Activated CD8-positive, alpha-beta T cell treated with anti-CD3 and anti-CD28 coated beads for 36 hours (primary cell): Measurements from ENCODE around the gene ATP7B. TPM values are rescaled to one million over a fixed set of nuclear protein-coding genes. Genes with fewer than 3 reads are reported as not detected.
A peak's percentile ranks its signal among the peaks of the same experiment; 100 is the strongest.

Source experiments
- ATAC-seq: fragments of 200-7000 bp; cut with Tn5 transposase; one replicate; pipeline ENCODE4 v1.10.0; 2021; ENCODE audit warnings: mild to moderate bottlenecking, moderate library complexity
- CTCF ChIA-PET: fragments of 350-600 bp; sonication (Branson Sonifier 250); formaldehyde crosslinking; loops from one replicate; lab custom pipeline; 2021; ENCODE audit warnings: antibody characterized with exemption; lab: Charles Lee
- POLR2A ChIA-PET: fragments of 350-600 bp; sonication (Branson Sonifier 250); formaldehyde crosslinking; loops from one replicate; lab custom pipeline; 2021; ENCODE audit warnings: antibody characterized with exemption; lab: Charles Lee
- DNase-seq: peaks from one replicate; pipeline ENCODE4 v3.0.0-alpha.2; 2020
- H3K27ac Mint-ChIP-seq: one replicate; pipeline ENCODE4 v1.8.0; 2021; ENCODE audit warnings: mild to moderate bottlenecking, mixed read lengths
- H3K27me3 Mint-ChIP-seq: one replicate; pipeline ENCODE4 v1.8.0; 2021; ENCODE audit warnings: mixed read lengths
- H3K36me3 Mint-ChIP-seq: one replicate; pipeline ENCODE4 v1.8.0; 2021; ENCODE audit warnings: low read depth, mixed read lengths
- H3K4me1 Mint-ChIP-seq: one replicate; pipeline ENCODE4 v1.8.0; 2021; ENCODE audit warnings: low read depth, mixed read lengths
- H3K4me3 Mint-ChIP-seq: one replicate; pipeline ENCODE4 v1.8.0; 2021; ENCODE audit warnings: mild to moderate bottlenecking, moderate library complexity, mixed read lengths
- H3K9me3 Mint-ChIP-seq: one replicate; pipeline ENCODE4 v1.8.0; 2021; ENCODE audit warnings: mixed read lengths
- intact Hi-C: fragments of 100-400 bp; cut with micrococcal nuclease; formaldehyde crosslinking; loops from one replicate; pipeline ENCODE4 v1.10.0; 2022
- total RNA-seq, 2 experiments: library from RNA; stranded (reverse); gene quantifications; one replicate each; pipeline ENCODE4 v1.2.3, GENCODE V29; 2021
- TF ChIP-seq, protein P1 (sequence below): fragments of 200-600 bp; IDR thresholded peaks from one replicate; pipeline ENCODE4 v1.8.0; 2022; ENCODE audit warnings: antibody characterized with exemption, mild to moderate bottlenecking

ATP7B gene
- total RNA-seq, 2 experiments from 2014 or later: 1.1 TPM

DNA sequence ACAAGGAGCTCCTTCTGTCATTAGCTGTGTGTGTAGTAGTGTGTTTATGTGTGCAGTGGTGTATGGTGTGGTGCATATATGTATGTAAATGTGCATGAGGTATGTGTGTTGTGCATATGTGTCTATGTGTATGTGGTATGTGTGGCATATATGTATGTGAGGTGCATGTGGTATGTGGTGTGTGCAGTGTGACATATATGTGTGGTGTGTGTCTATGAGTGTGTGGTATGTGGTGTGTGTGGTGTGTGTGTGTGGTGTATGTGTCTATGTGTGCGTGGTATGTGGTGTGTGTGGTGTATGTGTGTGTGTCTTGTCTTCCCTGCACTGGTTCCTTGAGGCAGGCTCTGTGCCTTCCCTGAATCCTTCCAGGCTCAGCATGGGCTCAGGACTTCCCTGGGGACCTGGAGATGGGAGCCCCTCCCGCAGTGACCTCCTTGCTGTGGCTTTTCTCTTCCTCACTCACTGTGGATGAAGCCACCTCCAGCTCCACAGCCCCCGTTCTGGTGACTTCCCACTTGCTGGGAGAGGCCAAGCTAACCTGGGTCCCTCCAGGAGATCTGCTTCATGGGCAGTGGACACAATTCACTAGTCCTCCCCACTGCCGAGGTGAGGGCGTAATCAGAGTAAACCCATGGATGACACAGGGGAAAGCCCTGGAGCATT is 85.3 kb downstream of the ATP7B start:
- Mint-ChIP-seq H3K27ac (no peak overlapping the region), H3K27me3 (peaks cover 8% of the 10 kb centered on the region), H3K4me3 (no peak overlapping the region), H3K36me3 (no peaks in the 10 kb centered on the region), H3K9me3 (no peaks in the 10 kb centered on the region), H3K4me1 (peaks cover 7% of the 10 kb centered on the region)
- CTCF ChIA-PET: interaction anchor here (1.2 kb wide), 2 partner anchors 13 to 30 kb away, joined by 3 to 4 read pairs; no protein-coding TSS in a partner anchor
- TF ChIP-seq, protein P1, sequence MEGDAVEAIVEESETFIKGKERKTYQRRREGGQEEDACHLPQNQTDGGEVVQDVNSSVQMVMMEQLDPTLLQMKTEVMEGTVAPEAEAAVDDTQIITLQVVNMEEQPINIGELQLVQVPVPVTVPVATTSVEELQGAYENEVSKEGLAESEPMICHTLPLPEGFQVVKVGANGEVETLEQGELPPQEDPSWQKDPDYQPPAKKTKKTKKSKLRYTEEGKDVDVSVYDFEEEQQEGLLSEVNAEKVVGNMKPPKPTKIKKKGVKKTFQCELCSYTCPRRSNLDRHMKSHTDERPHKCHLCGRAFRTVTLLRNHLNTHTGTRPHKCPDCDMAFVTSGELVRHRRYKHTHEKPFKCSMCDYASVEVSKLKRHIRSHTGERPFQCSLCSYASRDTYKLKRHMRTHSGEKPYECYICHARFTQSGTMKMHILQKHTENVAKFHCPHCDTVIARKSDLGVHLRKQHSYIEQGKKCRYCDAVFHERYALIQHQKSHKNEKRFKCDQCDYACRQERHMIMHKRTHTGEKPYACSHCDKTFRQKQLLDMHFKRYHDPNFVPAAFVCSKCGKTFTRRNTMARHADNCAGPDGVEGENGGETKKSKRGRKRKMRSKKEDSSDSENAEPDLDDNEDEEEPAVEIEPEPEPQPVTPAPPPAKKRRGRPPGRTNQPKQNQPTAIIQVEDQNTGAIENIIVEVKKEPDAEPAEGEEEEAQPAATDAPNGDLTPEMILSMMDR: no peak
- ATAC-seq (no peak), DNase-seq (no peak)
- intact Hi-C loops: no loop called here
- POLR2A ChIA-PET: no interaction called here

DNA sequence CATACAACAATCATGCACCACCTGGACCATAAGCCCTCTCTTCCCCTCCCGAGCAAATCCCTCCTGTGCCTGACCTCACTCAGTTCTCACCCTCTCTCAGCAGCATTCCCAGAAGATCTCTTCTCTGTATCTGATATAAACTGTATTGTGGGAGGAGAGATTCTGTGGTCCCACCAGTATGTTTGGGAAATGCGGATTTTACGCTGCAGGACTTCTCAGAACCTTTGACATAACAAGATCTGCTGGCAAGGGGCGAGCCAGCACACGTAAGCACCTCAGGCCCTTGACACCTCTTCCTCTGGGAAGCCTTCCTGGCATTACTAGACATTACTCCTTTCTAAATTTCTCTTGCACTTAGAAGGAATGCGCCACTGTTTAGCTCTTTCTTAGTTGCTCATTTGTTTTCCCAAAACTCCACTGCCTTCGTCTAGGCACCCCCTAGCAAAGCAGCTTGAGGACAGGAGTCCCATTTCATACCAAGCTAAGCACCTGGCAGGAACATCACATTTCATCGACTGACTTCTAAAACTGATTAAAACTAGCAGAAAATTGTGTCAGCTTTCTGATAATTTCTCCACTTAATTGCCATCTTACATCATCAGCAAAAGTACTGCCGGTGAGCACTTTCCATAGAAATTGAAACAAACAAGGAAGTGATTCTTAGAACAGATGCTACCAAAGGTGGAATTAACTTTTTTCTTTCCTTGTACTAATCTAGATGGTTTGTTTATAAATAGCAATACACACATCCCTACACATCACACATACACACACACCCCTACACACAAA is 86.3 kb downstream of the ATP7B start:
- intact Hi-C loops: no loop called here
- ChIA-PET POLR2A (no interaction called here), CTCF (interaction anchor here (1.2 kb wide), 1 partner anchor 29 kb away, joined by 4 read pairs; no protein-coding TSS in a partner anchor)
- Mint-ChIP-seq H3K27me3 (peaks cover 8% of the 10 kb centered on the region), H3K4me3 (no peak overlapping the region), H3K27ac (no peak overlapping the region), H3K9me3 (no peaks in the 10 kb centered on the region), H3K36me3 (no peaks in the 10 kb centered on the region), H3K4me1 (peaks cover 7% of the 10 kb centered on the region)
- TF ChIP-seq, protein P1: no peak
- DNase-seq (no peak), ATAC-seq (no peak)

DNA sequence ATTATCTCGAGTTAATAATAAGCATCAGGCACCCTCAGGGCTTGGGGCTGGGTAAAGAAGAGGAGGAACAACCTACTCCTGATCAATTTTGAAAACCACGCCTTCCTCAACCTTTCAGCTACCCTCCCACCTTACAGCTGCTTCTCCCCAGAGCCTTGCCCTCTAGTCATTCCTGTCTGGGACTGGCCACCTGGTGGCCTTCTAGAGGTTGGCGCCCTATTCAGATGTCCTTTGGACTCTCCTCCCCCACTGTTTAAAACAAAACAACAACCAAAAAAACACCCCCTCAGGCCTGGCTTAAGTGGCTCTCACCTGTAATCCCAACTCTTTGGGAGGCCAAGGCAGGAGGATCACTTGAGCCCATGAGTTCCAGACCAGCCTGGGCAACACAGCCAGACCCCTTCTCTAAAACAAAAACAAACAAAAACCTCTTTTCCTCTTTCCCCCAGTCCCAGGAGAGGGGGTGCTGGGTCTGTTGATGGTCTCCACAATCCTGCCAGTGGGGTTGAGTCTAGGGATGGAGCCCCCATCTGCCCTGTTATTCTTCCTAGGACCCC is 87.2 kb downstream of the ATP7B start:
- no peak overlapping the region for H3K4me3 Mint-ChIP-seq
- ChIA-PET CTCF (interaction anchor here (1.0 to 2.4 kb wide), 4 partner anchors 10 to 204 kb away, joined by 3 to 13 read pairs (median 4); no protein-coding TSS in a partner anchor), POLR2A (no interaction called here)
- peak; percentile 32 for DNase-seq
- peaks cover 8% of the 10 kb centered on the region for H3K27me3 Mint-ChIP-seq
- H3K36me3 Mint-ChIP-seq: no peaks in the 10 kb centered on the region
- intact Hi-C loops: no loop called here
- no peak overlapping the region for H3K27ac Mint-ChIP-seq
- TF ChIP-seq, protein P1: peak; percentile 21
- peak; percentile 65 for ATAC-seq
- peaks cover 7% of the 10 kb centered on the region for H3K4me1 Mint-ChIP-seq
- no peaks in the 10 kb centered on the region for H3K9me3 Mint-ChIP-seq

DNA sequence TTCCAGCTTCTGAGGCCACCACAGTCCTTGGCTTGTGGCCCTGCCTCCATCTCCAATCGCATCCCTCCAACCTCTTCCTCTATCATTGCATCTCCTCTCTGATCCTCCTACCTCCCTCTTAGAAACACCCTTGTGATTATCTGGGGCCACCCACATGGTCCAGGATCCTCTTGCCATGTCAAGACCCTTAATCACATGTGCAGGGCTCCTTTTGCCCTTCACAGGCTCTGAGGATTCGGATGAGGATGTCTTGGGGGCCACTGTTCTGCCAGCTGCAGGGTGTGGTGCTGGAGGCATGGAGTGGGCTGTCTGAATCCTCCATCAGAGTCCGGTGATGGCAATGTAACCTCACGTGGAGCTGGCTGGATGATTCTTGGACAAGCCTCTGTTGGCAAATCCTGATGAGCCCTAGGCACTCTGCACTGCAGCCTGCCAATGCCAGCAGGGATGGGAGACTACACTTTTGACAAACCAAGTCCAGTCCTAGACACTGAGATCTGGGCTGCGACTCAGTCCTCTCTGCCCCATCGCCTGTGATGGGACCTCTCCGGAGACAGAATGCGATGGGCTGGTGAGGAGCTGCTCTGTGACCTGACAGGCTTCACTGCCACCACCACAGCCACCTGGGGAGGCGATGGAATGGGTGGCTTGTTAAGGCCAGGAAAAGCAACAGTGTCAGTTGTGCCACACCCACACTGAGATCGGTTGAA is 88.3 kb downstream of the ATP7B start:
- Mint-ChIP-seq H3K27me3 (peaks cover 8% of the 10 kb centered on the region), H3K36me3 (no peaks in the 10 kb centered on the region), H3K4me1 (peaks cover 7% of the 10 kb centered on the region), H3K4me3 (no peak overlapping the region), H3K9me3 (no peaks in the 10 kb centered on the region), H3K27ac (no peak overlapping the region)
- ATAC-seq: no peak
- TF ChIP-seq, protein P1: no peak
- POLR2A ChIA-PET: interaction anchor here (1.1 kb wide), 1 partner anchor 8 kb away, joined by 3 read pairs; no protein-coding TSS in a partner anchor
- CTCF ChIA-PET: interaction anchor here (1.1 to 2.4 kb wide), 3 partner anchors 9 to 205 kb away, joined by 3 to 13 read pairs (median 4); no protein-coding TSS in a partner anchor
- intact Hi-C loops: no loop called here
- no peak for DNase-seq
